ENCODE results near the gene ADGRG3. TPM values are rescaled to one million over a fixed set of nuclear protein-coding genes. Genes with fewer than 3 reads are reported as not detected.

ADGRG3 gene
- total RNA-seq, 1 donor from 2014 or later, result not detected

GRCh38 chr16:57694231-57694724 lies 26.2 kb downstream of the ADGRG3 start:
- peak in 1 of 2 donors; percentile 30 for DNase-seq (ENCODE audit: low spot score in 2 of 2)
- H3K27me3 ChIP-seq, result no peaks in the 10 kb centered on the region
- H3K27ac ChIP-seq, result no peak overlapping the region
- intact Hi-C loops (cut with DNase I), result no loop called here
- no peaks in the 10 kb centered on the region for H3K36me3 ChIP-seq
- no peaks in the 10 kb centered on the region for H3K9me3 ChIP-seq
- TF ChIP-seq, protein P1, sequence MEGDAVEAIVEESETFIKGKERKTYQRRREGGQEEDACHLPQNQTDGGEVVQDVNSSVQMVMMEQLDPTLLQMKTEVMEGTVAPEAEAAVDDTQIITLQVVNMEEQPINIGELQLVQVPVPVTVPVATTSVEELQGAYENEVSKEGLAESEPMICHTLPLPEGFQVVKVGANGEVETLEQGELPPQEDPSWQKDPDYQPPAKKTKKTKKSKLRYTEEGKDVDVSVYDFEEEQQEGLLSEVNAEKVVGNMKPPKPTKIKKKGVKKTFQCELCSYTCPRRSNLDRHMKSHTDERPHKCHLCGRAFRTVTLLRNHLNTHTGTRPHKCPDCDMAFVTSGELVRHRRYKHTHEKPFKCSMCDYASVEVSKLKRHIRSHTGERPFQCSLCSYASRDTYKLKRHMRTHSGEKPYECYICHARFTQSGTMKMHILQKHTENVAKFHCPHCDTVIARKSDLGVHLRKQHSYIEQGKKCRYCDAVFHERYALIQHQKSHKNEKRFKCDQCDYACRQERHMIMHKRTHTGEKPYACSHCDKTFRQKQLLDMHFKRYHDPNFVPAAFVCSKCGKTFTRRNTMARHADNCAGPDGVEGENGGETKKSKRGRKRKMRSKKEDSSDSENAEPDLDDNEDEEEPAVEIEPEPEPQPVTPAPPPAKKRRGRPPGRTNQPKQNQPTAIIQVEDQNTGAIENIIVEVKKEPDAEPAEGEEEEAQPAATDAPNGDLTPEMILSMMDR (IDR thresholded peaks at IDR 0.05), result no peak
- H3K4me3 ChIP-seq, result no peak overlapping the region
- H3K4me1 ChIP-seq, result no peaks in the 10 kb centered on the region

GRCh38 chr16:57694725-57695679 lies 26.9 kb downstream of the ADGRG3 start, which contains the start of gene DRC7:
TSS of gene DRC7 (plus strand) at chr16:57694806. CDS start at chr16:57697950, 3,144 bp downstream.
- no peak within 1 kb of the TSS for H3K4me3 ChIP-seq

DNA sequence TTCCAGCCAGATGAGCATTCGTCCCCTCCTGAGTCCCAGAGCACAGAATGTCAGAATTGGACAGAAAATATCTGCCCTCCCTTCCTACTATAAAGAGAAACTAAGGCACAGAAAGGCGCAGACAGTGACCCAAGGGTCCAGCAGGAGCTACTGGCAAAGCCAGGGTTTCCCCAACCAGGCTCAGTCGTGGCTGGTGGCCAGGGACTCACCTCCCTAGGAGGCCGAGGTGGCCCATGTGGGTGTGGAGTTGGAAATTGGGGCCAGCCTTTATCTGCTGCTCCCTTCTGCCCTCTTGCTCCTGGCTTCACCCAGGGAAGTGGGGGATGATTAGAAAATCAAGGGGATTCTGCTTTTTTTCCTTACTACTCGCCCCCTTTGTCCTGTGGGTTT lies 27.6 kb downstream of the ADGRG3 start:
- intact Hi-C loops (cut with DNase I), result no loop called here

More at GRCh38 chr16:57694725-57695679, 26.9 kb downstream of the ADGRG3 start, which contains the start of gene DRC7:
- H3K27me3 ChIP-seq, result no peaks in the 10 kb centered on the region
- no peaks in the 10 kb centered on the region for H3K4me1 ChIP-seq
- H3K36me3 ChIP-seq, result no peaks in the 10 kb centered on the region
- DNase-seq (ENCODE audit: low spot score in 2 of 2), result peak in 1 of 2 donors; percentile 63
- TF ChIP-seq, protein P1 (IDR thresholded peaks at IDR 0.05), result no peak
- no peak within 1 kb of the TSS for H3K27ac ChIP-seq
- intact Hi-C loops (cut with DNase I), result no loop called here
- no peaks in the 10 kb centered on the region for H3K9me3 ChIP-seq

DNA sequence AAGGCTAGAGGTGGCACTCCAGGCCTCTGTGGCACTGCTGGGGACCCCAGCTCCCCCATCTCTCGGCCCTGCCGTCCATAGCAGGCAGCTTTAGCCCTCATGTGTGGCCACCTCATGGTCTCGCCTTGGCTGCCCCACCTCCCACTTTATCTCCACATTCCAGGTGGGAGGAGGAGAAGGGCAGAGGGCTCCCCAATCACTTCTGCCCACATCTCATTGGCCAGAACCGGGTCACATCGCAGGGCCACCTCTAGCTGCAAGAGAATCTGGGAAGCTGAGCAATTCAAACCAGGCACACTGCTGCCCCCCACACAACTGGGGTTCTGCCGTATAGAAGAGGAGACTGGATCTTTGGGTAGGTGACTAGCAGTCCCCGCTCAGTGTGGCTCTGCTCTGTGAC lies 28.1 kb downstream of the ADGRG3 start:
- DNase-seq (ENCODE audit: low spot score in 2 of 2), result peak in 1 of 2 donors; percentile 38
- no peaks in the 10 kb centered on the region for H3K27me3 ChIP-seq
- TF ChIP-seq, protein P1 (IDR thresholded peaks at IDR 0.05), result no peak
- H3K4me1 ChIP-seq, result no peaks in the 10 kb centered on the region
- intact Hi-C loops (cut with DNase I), result no loop called here
- no peak overlapping the region for H3K27ac ChIP-seq
- H3K4me3 ChIP-seq, result no peak overlapping the region
- no peaks in the 10 kb centered on the region for H3K36me3 ChIP-seq
- H3K9me3 ChIP-seq, result no peaks in the 10 kb centered on the region

More for the DNA sequence above, 27.6 kb downstream of the ADGRG3 start:
- no peaks in the 10 kb centered on the region for H3K36me3 ChIP-seq
- no peak overlapping the region for H3K27ac ChIP-seq
- no peaks in the 10 kb centered on the region for H3K27me3 ChIP-seq
- H3K4me3 ChIP-seq, result no peak overlapping the region
- TF ChIP-seq, protein P1 (IDR thresholded peaks at IDR 0.05), result no peak
- no peak for DNase-seq (ENCODE audit: low spot score in 2 of 2)
- no peaks in the 10 kb centered on the region for H3K4me1 ChIP-seq
- H3K9me3 ChIP-seq, result no peaks in the 10 kb centered on the region

DNA sequence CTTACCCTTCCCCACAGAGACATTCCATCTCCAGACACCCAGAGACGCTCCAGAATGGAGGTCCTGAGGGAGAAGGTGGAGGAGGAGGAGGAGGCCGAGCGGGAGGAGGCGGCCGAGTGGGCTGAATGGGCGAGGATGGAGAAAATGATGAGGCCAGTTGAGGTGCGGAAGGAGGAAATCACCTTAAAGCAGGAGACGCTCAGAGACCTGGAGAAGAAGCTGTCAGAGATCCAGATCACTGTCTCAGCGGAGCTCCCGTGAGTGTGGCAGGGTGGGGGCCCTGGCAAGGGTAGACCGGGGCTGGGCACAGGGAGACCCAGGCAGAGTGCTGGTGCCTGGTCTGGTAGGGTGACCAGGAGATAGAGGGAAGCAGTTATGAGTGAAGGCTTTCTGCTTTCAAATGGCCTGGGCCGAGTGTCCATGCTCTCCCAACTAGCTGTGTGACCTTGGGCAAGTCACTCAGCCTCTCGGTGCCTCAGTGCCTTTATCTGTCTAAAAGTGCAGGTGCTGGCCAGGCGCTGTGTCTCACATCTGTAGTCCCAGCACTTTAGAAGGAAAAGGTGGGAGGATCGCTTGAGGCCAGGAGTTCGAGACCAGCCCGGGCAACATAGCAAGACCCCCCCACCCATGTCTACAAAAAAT lies 29.9 kb downstream of the ADGRG3 start:
- H3K27ac ChIP-seq, result no peak overlapping the region
- H3K9me3 ChIP-seq, result no peaks in the 10 kb centered on the region
- intact Hi-C loops (cut with DNase I), result no loop called here
- no peaks in the 10 kb centered on the region for H3K27me3 ChIP-seq
- no peaks in the 10 kb centered on the region for H3K36me3 ChIP-seq
- peak in 1 of 2 donors; percentile 58 for DNase-seq (ENCODE audit: low spot score in 2 of 2)
- H3K4me1 ChIP-seq, result no peaks in the 10 kb centered on the region
- TF ChIP-seq, protein P1 (IDR thresholded peaks at IDR 0.05), result no peak
- H3K4me3 ChIP-seq, result no peak overlapping the region

All from ascending aorta (tissue), 2 donors.